Loucy (cell line): ENCODE data around the gene PIEZO1.

Source experiments
- EZH2phosphoT487 ChIP-seq: fragments of 200-600 bp; IDR thresholded peaks from 2 replicates; pipeline ENCODE4 v1.6.1; 2018; ENCODE audit warnings: antibody characterized with exemption, mild to moderate bottlenecking, moderate library complexity, borderline replicate concordance
- TF ChIP-seq, protein P1 (sequence below): fragments of 200-600 bp; sonication (generic); conservative IDR thresholded peaks from 2 replicates; pipeline ENCODE4 v1.5.1; 2014; ENCODE audit warnings: mild to moderate bottlenecking, antibody characterized with exemption, low read length

DNA sequence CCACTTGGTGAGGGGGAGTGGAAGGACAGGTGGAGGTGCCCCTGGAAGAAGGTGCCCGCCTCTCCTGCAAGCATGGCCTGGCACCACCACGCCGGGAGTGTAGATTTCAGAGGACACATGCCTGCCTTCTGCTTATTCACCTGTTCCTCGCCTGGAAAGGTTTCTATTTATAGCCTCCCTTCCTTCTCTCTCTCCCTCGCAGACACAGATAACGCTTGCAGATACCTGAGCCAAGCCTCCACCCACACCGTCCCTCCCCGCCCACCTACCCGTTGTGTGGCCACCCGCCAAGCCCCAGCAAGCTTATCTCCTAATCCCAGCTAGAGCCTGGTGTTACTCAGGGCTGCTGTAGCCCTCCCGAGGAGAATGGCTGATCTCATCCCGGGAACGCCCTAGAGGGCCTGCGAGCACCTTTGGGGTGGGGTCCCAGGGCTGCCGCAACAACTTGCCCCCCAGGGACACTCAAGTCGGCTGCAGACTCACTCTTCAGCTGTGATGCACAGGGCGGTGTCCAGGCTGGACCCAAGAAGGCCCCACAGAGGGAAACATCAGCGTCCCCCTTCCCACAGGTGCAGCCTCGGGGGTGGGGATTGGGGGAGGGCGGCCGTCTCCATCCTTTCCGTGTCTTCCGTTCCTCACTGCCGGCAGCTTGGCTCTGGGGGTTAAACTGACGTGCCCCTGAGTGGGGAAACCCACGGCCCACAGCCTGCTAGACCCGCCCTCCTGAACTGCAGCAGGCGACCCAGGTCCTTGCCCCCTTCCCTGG is 96.8 kb downstream of the PIEZO1 start:
- TF ChIP-seq, protein P1, sequence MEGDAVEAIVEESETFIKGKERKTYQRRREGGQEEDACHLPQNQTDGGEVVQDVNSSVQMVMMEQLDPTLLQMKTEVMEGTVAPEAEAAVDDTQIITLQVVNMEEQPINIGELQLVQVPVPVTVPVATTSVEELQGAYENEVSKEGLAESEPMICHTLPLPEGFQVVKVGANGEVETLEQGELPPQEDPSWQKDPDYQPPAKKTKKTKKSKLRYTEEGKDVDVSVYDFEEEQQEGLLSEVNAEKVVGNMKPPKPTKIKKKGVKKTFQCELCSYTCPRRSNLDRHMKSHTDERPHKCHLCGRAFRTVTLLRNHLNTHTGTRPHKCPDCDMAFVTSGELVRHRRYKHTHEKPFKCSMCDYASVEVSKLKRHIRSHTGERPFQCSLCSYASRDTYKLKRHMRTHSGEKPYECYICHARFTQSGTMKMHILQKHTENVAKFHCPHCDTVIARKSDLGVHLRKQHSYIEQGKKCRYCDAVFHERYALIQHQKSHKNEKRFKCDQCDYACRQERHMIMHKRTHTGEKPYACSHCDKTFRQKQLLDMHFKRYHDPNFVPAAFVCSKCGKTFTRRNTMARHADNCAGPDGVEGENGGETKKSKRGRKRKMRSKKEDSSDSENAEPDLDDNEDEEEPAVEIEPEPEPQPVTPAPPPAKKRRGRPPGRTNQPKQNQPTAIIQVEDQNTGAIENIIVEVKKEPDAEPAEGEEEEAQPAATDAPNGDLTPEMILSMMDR: no peak
- TF ChIP-seq EZH2phosphoT487: no peak
